Common myeloid progenitor, CD34-positive (primary cell): Measurements from ENCODE around the gene ANKRD53.

Experiments used
- CTCF ChIA-PET: fragments of 350-600 bp; sonication (Branson Sonifier 250); formaldehyde crosslinking; loops from one replicate; lab custom pipeline; 2021; ENCODE audit warnings: antibody characterized with exemption; lab: Charles Lee
- POLR2A ChIA-PET: fragments of 350-600 bp; sonication (Branson Sonifier 250); formaldehyde crosslinking; loops from one replicate; lab custom pipeline; 2021; ENCODE audit warnings: antibody characterized with exemption; lab: Charles Lee
- DNase-seq, 3 donors: peaks; one replicate each; pipeline versions ENCODE4 v3.0.0 to v3.0.0-alpha.2; 2013
- H3K27ac ChIP-seq, 2 experiments: 1 replicate in 1 of 2; 2 replicates in 1 of 2; pipeline ENCODE4 v1.7.0; 2013; ENCODE audit warnings: inconsistent platforms in 2 of 2, low read length in 2 of 2, mild to moderate bottlenecking in 2 of 2, low read depth in 1 of 2, moderate library complexity in 1 of 2; ENCODE audit not compliant: severe bottlenecking in 2 of 2, insufficient read depth in 1 of 2, poor library complexity in 1 of 2
- H3K27me3 ChIP-seq, 5 experiments: replicated peaks in 2 of 5; 1 replicate in 3 of 5; 2 replicates in 2 of 5; pipeline versions ENCODE4 v1.6.1 to v1.7.0; 2013; ENCODE audit warnings: low read length in 4 of 5, mild to moderate bottlenecking in 2 of 5, moderate library complexity in 2 of 5, inconsistent platforms in 1 of 5; ENCODE audit not compliant: insufficient read depth in 5 of 5, control insufficient read depth in 4 of 5
- H3K36me3 ChIP-seq, 4 experiments: 1 replicate in 2 of 4; 2 replicates in 2 of 4; pipeline versions ENCODE4 v1.6.1 to v1.7.0; 2013; ENCODE audit warnings: low read length in 3 of 4, control low read depth in 1 of 4, mild to moderate bottlenecking in 1 of 4; ENCODE audit not compliant: control insufficient read depth in 4 of 4, insufficient read depth in 4 of 4
- H3K4me1 ChIP-seq, 4 experiments: 1 replicate in 3 of 4; 2 replicates in 1 of 4; pipeline versions ENCODE4 v1.6.1 to v1.7.1; 2013; ENCODE audit warnings: low read length in 3 of 4, mild to moderate bottlenecking in 3 of 4, control low read depth in 1 of 4, inconsistent platforms in 1 of 4, moderate library complexity in 1 of 4; ENCODE audit not compliant: control insufficient read depth in 4 of 4, insufficient read depth in 4 of 4; ENCODE audit errors: control extremely low read depth in 1 of 4
- H3K4me3 ChIP-seq, 7 experiments: 1 replicate in 4 of 7; 2 replicates in 3 of 7; pipeline versions ENCODE4 v1.5.1 to v1.7.0; 2013; ENCODE audit warnings: mild to moderate bottlenecking in 7 of 7, low read length in 6 of 7, moderate library complexity in 6 of 7, inconsistent platforms in 2 of 7, low read depth in 2 of 7, control low read depth in 1 of 7; ENCODE audit not compliant: insufficient read depth in 4 of 7, control insufficient read depth in 1 of 7; ENCODE audit errors: extremely low read depth in 1 of 7
- H3K9me3 ChIP-seq, 5 experiments: 1 replicate in 4 of 5; 2 replicates in 1 of 5; pipeline versions ENCODE4 v1.6.1 to v1.7.1; 2013; ENCODE audit warnings: low read length in 4 of 5, mild to moderate bottlenecking in 2 of 5, inconsistent platforms in 1 of 5, low read depth in 1 of 5, moderate library complexity in 1 of 5; ENCODE audit not compliant: control insufficient read depth in 4 of 5, insufficient read depth in 2 of 5; ENCODE audit errors: control extremely low read depth in 1 of 5
- WGBS: methylation state at CpG from one replicate; pipeline ENCODE4 v1.1.5; 2013; ENCODE audit not compliant: insufficient coverage; 5-methylcytosine and 5-hydroxymethylcytosine counted together

Gene ANKRD53

GRCh38 chr2:70939001-70939838 is 39.2 kb upstream of the ANKRD53 start:
- ChIA-PET CTCF (interaction anchor here (0.8 to 5.9 kb wide), 2 partner anchors 8 to 152 kb away, joined by 3 to 36 read pairs; no protein-coding TSS in a partner anchor), POLR2A (no interaction called here)
- Histone ChIP-seq H3K36me3 (no peaks in the 10 kb centered on the region), H3K27ac (no peak overlapping the region), H3K4me1 (no peaks in the 10 kb centered on the region), H3K4me3 (no peak overlapping the region), H3K27me3 (peaks cover 0 to 35% (median 14%) of the 10 kb centered on the region in 5 experiments), H3K9me3 (no peaks in the 10 kb centered on the region)
- no peak for DNase-seq
- WGBS: 52% methylated on average over 25 of the region's 30 CpGs

DNA sequence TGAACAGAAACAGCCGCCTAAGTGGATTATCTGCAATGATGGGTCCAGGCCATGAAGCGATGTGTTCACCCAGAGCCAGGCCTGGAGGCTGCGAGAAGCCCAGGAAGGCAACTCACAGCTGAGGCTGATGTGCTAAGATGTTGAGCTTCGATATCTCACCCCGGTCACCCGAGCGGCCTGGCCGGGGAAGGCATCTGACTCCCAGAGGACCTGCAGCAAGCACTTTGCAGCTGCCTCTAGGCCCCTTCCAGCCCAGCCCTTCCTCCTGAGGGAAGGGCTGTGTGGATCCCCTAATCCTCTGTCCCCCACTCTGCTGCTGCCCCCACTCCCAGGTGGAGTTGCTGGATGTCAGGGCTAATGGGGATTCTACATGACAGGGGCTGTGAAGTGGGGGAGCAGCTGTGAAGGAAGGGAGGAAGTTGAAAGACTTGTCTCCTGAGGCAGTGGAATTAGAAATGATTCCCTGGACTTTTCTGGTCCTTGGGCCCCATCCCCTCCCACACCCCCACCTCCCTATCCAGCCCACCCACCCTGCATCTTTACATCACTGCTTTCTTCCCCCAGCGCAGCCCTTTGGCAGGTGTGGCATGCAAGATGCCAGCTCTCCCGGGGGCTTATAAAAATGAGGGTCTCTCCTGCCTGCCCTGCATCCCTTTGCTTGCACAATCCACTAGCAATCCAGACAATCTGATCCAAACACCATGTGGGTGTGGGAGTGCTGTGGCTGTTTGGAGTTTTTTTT is 38.4 kb upstream of the ANKRD53 start:
- Histone ChIP-seq H3K27ac (no peak overlapping the region), H3K27me3 (peaks cover 0 to 35% (median 11%) of the 10 kb centered on the region in 5 experiments), H3K4me3 (no peak overlapping the region), H3K36me3 (no peaks in the 10 kb centered on the region), H3K4me1 (no peaks in the 10 kb centered on the region), H3K9me3 (no peaks in the 10 kb centered on the region)
- POLR2A ChIA-PET: no interaction called here
- CTCF ChIA-PET: interaction anchor here (4.1 to 5.9 kb wide), 2 partner anchors 7 to 69 kb away, joined by 25 to 36 read pairs; no protein-coding TSS in a partner anchor
- WGBS: 94% methylated on average over 8 of the region's 10 CpGs
- no peak for DNase-seq

DNA sequence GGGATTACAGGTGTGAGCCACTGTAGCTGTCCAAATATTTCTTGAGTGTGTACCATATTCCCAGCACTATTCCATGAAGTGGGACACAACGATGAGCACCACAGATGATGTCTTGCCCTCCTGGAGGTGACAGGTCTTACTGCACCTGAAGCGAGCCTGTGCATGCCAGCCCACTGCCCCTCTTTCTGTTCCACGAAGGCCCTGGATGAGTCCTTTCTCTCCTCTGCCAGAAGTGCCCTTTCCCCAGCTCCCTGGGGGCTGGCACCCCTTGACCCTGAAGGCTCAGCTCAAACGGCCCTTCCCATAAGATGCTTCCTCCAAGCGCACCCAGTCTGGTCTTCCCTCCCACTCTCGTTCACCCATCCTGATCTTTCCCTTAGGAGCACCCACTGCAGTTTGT is 37.2 kb upstream of the ANKRD53 start:
- H3K27me3 ChIP-seq: peaks cover 2 to 34% (median 14%) of the 10 kb centered on the region in 5 experiments
- no peaks in the 10 kb centered on the region for H3K9me3 ChIP-seq
- no peak overlapping the region for H3K27ac ChIP-seq
- DNase-seq: no peak
- WGBS: 90% methylated on average over 4 of the region's 6 CpGs
- ChIA-PET CTCF (interaction anchor here (0.8 to 4.1 kb wide), 6 partner anchors 8 to 637 kb away, joined by 3 to 25 read pairs (median 3); no protein-coding TSS in a partner anchor), POLR2A (no interaction called here)
- H3K36me3 ChIP-seq: no peaks in the 10 kb centered on the region
- no peaks in the 10 kb centered on the region for H3K4me1 ChIP-seq
- no peak overlapping the region for H3K4me3 ChIP-seq

GRCh38 chr2:70941701-70942100 is 36.7 kb upstream of the ANKRD53 start:
- WGBS: 85% methylated on average over 5 of the region's 5 CpGs

GRCh38 chr2:70942396-70943204 is 35.8 kb upstream of the ANKRD53 start:
- no peak for DNase-seq
- Histone ChIP-seq H3K4me1 (peaks cover 0 to 8% (median 3%) of the 10 kb centered on the region in 4 experiments), H3K27me3 (peaks cover 2 to 38% (median 16%) of the 10 kb centered on the region in 5 experiments), H3K4me3 (no peak overlapping the region), H3K9me3 (no peaks in the 10 kb centered on the region), H3K27ac (no peak overlapping the region), H3K36me3 (no peaks in the 10 kb centered on the region)
- WGBS: 82% methylated on average over 4 of the region's 6 CpGs
- ChIA-PET CTCF (interaction anchor here (1.2 to 4.1 kb wide), 4 partner anchors 21 to 638 kb away, joined by 3 to 25 read pairs (median 10); no protein-coding TSS in a partner anchor), POLR2A (no interaction called here)

More at GRCh38 chr2:70941701-70942100, 36.7 kb upstream of the ANKRD53 start:
- CTCF ChIA-PET: interaction anchor here (0.8 to 4.1 kb wide), 6 partner anchors 8 to 637 kb away, joined by 3 to 25 read pairs (median 3); no protein-coding TSS in a partner anchor
- Histone ChIP-seq H3K4me1 (no peaks in the 10 kb centered on the region), H3K27ac (no peak overlapping the region), H3K27me3 (peaks cover 2 to 34% (median 14%) of the 10 kb centered on the region in 5 experiments), H3K36me3 (no peaks in the 10 kb centered on the region), H3K4me3 (no peak overlapping the region), H3K9me3 (no peaks in the 10 kb centered on the region)
- no peak for DNase-seq
- POLR2A ChIA-PET: no interaction called here

DNA sequence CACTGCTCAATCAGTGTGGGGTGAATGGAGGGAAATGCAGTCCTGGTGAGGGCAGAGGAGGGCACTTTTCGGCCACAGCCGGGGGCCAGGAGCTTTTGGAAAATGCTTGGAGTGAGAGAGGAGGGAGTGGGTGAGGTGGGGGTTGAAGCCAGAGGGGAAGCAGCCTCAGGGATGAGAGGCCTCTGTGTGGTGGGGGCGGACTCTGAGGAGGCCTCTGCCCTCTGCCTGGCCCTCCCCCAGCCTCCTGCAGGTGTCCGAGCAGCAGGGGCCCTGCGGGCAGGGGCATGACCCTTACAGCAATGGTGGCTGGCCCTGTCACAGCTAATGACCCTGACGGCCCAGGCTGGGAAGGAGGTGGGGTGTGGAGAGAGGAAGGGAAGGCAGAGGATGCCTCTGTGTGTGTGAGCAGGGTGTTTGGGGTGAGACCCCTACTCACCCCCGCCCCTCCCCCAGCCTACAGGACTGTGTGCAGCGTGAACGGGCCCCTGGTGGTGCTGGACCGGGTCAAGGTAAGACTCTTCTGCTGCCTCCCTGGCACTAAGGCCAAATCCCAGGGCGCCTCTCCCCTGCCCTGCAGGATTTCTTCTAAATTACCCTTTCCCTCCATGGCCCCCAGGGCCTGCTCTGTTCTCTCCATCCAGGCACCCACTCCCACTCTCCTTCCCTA is 35.1 kb upstream of the ANKRD53 start:
- Histone ChIP-seq H3K4me1 (peaks cover 0 to 15% (median 6%) of the 10 kb centered on the region in 4 experiments), H3K36me3 (no peaks in the 10 kb centered on the region), H3K4me3 (no peak overlapping the region), H3K9me3 (no peaks in the 10 kb centered on the region), H3K27me3 (peaks cover 2 to 35% (median 14%) of the 10 kb centered on the region in 5 experiments), H3K27ac (no peak overlapping the region)
- no peak for DNase-seq
- 98% methylated on average over 7 of the region's 11 CpGs for WGBS
- POLR2A ChIA-PET: no interaction called here
- CTCF ChIA-PET: interaction anchor here (1.1 to 4.1 kb wide), 4 partner anchors 18 to 73 kb away, joined by 3 to 25 read pairs (median 10); no protein-coding TSS in a partner anchor
